GM18868 (cell line): ENCODE measurements around the gene ABCA8.
A peak's percentile ranks its signal among the peaks of the same experiment; 100 is the strongest.
"Not testable (repeated sequence)": the region's sequence is repeated elsewhere in the genome, so short reads cannot be mapped to it uniquely, and the experiment has no call there.

Experiments
- ATAC-seq: cut with Tn5 transposase; IDR thresholded peaks from one replicate; pipeline ENCODE4 v1.9.1; 2021; ENCODE audit warnings: mild to moderate bottlenecking, moderate library complexity; ENCODE audit not compliant: unreplicated experiment

Gene ABCA8

DNA sequence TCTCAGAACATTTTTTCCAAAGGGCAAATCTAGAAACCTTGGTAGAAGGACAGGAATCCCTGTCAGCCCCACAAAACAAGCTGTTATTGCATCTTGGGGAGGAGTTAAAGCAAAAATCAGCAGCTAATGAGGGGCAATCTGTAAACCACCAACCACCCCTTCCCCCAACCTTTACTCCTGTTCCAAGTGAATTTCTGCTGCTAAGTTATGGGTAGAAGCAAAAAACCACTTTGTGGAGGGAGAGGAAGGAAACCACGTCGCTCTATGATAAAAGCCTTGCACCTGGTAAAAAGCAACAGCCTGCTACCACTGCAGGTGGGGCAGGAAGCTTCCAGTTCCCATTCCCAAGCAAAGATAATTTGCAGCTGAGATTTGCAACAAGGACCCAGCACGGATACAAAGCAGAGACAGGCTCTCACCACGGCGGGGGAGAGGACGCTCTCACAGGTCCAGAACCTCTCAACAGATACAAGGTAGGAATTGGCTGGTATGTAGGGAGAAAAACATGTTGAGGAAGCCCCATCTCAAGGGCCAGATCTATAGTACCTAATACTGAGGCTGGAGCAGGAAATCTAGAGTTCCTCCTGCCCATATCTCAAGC lies 10.7 kb downstream of the ABCA8 start:
- no peak for ATAC-seq

DNA sequence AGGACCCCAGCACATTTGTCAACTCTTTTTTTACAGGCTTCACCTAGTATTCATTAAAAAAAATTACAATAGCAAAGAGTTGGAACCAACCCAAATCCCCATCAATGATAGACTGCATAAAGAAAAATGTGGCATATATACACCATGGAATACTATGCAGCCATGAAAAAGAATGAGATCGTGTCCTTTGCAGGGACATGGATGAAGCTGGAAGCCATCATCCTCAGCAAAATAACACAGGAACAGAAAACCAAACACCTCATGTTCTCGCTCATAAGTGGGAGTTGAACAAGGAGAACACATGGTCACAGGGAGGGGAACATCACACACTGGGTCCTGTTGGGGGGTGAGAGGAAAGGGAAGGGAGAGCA lies 11.4 kb downstream of the ABCA8 start:
- ATAC-seq, result not testable (repeated sequence)

DNA sequence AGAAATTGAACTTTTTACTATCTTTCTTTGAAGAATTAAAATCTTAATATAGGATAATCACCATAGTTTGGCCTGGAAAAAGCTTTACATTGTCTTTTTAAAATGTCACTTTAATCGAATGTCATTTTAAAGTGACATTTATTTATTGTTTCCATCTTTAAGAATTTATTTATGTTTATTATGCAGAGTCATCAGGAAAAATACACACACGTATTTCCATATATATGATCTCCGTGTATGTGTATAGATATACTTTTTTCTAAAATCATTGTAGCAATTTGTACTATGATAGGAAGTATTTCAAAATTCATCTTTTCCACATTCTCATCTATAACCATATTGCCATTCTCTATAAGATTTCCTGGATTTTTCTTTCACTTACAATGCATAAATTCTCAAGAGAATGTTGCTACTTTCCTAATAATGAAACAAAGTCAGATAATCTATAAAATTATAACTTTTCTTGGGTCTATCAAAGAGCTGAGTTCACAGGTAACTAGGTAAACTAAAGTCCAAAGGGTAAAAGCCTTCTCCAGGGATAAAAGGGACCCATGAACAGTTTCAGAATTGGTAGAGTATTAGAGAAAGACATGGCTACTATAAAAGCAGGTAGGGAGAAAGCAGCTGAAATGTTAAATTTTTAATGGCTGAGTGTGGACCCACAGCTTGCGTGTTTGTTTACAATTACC lies 11.9 kb downstream of the ABCA8 start:
- no peak for ATAC-seq

DNA sequence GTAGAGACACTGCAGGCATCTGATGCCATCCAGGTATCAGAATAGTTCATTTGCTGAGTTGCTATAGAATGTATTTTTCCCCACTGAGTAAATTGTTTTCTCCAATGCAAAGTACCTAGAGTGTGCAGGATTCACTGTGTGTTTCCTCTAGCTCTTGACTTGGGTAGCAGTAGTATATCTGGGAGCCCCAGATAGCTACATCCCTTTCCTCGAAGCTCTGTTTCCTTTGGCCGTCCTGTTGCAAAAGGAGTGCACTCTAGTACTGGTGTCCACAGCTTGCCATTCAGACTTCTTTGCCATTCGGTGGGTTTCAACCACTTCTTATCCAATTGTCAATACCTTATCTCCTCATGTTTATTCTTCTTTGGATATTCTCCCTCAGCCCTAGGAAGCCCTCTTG lies 12.8 kb downstream of the ABCA8 start:
- no peak for ATAC-seq

DNA sequence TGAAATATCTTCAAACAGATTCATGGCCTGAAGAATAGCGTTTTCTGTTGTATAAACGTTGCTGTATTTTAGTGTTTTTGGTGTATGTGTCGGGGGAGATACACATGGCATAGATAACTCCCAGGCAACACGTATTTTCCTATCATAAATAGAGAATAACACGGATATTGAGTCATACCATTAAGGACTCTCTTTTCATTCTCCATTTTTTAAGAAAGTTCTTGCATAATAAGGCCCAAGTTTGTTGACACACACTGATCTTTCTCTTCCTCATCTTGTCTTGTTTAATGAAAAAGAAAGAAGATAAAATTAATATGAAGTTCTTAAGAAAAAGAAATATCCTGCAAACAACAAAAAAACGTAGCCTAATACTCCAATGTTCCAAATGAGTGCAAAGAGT lies 13.4 kb downstream of the ABCA8 start:
- no peak for ATAC-seq

DNA sequence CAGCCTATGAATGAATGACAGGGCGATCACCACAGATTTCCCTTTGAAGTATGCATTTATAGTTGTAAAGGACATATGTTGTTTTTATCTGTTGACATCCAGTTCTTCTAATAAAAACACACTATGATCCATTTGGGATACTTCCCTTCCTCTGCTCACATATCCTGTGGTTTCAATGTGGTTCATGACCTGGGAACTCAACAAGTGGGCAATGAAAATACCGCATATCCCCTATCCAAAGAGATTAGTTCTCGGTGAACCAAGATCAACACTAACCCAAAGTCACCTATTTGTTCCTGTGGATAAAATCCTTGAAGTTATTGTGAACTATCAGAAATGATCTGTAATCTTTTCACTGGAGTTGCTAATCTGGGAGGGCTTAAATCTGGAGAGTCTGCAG lies 16.0 kb downstream of the ABCA8 start:
- no peak for ATAC-seq

DNA sequence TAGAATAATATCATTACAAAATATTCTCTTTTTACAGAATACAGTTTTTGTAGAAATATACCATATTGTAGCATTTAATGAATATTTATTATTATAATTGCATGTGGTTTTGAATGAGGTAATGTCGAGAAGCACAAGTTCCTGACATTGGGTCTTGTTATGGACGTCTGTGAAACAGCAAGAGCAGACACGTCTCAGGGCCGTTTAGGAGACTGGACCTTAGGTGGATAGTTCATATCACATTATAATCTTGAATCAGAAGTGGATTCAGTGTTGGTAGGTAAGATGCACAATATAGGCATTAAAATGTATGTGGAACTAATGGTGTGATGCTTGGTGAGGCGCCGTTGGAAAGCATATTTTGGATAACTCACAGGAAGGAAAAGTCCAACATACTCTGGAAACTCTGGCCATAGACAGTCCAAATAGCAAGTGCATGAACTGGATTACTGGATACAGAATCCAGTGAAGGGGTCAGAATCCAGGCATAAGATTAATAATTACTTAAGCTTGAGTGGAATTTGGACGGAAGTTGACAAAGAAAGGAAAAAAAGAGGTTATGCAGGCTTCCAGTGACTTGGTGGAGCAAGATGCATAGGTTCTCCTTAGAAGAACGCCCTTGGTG lies 17.2 kb downstream of the ABCA8 start:
- no peak for ATAC-seq

DNA sequence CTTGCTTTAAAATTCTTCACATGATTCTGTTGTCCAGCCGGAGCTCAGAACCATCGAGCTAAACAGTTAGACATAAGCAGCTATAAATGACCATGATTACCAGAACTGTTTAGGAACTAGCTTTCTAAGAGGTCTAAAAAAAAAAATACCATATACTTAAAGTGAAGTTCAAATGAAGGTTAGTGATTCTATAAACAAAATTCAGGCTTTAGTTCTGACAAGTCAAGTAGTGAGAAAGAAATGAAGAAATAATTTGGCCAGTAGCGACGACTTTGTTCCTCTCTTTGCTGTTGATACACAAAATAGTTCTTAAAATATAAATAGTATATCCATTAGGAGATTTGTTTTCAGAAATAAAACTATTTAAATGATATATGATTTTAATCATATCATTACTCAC lies 27.7 kb downstream of the ABCA8 start:
- no peak for ATAC-seq

DNA sequence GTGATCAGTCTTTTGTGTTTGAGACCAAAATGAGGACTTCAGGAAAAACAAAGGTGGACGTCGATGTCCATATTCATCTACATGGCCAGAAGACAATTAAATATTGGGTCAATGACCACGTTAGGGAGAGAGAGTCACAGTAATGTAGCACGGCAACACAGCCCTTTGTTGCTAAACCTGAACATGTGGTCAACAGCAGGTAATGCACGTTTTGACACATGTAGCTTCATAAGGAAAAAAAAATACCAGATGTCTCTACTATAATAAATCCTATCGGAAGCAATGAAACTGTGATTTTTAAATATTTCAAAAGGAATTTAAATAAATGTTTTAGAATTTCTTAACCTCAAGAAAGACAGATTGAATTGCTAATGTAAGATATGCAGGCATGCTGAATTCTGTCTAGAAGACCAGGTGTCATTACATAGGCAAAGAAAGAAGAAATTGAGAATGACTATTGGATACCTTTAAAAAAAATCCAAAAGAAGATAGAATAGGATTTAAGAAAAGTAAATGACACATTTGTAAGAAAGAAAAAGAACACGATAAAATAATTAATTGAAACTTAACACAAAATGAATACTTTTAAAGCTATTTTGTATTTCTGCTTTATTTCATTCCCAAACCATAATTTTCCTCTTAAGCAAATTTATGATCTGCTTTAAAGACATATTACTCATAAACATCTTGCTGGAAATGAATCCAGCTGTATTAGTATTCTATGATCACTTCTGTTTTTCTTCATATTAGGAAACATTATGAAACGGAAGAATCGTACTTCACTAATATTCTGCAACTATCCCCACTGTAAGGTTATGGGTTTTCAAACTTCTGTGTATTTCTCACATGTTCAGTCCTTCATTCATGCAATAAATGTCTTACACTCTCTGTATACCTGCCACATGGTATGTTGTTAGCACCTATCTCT lies 30.1 kb downstream of the ABCA8 start:
- ATAC-seq, result no peak

DNA sequence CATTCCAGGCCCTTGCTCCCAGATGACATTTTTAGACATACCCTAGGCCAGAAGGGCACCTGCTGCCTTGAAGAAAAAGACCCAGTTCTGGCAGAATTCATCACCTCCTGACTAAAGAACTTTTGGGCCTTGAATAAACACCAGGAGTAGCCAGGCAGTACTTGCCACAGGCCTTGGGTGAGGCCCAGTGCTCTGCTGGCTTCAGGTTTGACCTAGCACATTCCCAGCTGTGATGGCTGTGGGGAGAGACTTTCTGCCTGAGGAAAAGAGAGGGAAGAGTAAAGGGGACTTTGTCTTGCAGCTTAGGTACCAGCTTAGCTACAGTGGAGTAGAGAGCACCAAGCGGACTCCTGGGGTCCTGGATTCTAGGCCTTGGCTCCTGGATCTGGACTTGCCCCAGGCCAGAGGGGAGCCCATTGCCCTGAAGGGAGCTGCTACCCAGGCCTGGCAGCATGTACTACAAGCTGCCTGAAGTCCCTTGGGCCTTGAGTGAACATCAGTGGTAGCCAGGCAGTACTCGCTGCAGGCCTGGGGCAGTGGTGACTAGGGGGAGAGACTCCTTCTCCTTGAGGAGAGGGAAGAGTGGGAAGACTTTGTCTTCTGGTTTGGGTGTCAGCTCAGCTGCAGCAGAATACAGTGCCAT lies 44.3 kb downstream of the ABCA8 start:
- no peak for ATAC-seq

DNA sequence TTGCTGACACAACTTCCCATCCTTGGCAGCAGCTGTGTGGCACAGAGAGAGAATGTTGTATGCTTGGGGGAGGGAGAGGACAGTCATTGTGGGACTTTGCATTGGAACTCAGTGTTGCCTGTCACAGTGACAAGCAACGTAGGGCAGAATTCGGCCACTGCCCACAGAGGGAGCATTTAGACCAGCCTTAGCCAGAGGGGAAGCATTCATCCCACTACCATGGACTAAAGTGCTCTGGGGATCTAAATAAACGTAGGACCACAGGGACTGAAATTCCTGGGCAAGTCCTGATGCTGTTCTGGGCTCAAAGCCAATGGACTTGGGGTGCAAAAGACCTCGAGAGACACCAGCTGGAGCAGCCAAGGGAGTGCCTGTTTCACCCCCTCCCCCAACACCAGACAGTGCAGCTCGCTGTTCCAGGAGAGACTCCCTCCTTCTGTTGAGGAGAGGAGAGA lies 44.9 kb downstream of the ABCA8 start:
- ATAC-seq, result no peak

DNA sequence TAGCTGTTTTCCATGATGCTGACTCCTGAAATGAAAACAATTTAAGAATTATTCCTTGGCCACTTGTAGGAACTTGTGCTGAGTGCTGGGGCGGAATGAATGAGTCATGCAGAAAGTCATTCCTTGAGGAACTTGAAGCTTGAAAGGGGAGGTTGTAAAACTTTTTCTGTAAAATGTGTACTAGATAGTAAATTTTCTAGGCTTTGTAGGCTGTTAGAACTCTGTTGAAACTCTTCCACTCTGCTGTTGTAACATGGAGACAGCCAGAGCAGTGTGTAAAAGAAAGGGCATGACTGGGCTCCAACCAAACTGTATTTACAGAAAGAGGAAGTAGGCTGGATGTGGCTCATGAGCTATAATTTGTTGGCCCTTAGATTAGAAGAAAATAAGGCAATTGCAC lies 46.1 kb downstream of the ABCA8 start:
- ATAC-seq, result peak; percentile 76

DNA sequence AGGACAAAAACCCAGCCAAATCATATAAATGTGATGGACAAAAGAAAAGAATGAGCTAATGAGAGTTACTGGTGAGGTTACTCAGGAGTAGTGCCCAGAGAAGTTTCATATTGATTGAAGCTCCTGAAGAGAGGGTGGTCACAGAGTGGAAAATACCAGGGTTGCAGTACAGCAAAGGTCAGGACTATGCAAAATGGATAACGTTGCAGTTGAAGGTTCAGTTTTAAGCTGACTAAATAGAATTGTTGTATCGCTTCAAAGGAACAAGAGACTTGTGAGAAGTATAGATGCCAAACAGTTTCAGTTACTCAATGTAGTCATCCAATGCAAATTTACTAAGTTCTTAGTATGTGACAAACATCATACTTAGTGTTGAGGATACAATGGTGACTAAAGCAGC lies 47.1 kb downstream of the ABCA8 start:
- peak; percentile 73 for ATAC-seq

DNA sequence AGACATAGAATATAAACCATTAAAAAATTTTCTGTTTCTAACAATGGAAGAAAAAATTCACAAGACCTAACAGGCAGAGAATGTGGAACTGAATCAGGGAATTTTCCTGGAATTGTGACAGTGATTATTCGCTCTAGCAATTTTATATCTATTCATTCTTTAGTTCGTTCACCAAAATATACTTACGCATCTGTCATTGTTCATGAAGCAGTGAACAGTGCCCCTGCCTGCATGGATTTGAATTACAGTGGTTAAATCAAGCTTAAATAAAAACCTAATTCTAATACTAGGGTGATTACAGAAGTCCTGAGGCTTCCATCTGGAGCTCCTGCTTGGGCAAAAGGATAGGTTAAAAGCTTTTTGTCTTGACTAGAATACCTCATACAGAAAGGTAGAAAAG lies 48.6 kb downstream of the ABCA8 start:
- no peak for ATAC-seq

DNA sequence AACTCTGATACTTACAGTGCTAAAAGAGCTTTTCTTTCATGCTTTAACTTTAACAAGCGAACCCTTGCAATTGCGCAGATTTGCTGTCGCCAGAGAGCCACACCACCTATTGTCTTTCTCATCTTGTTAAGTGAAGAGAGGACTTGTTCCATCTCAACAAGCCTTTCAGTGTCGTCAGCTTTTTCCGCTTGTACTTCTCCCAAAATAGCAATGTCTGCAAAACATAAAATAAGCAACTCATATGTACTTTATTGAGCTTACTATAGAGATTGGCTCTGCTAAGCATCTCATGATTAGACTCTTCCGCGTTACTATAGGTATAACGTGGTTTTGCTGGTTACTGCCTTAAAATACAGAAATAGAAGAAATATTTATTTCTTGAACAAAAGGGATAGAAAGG lies 51.9 kb downstream of the ABCA8 start:
- ATAC-seq, result no peak

DNA sequence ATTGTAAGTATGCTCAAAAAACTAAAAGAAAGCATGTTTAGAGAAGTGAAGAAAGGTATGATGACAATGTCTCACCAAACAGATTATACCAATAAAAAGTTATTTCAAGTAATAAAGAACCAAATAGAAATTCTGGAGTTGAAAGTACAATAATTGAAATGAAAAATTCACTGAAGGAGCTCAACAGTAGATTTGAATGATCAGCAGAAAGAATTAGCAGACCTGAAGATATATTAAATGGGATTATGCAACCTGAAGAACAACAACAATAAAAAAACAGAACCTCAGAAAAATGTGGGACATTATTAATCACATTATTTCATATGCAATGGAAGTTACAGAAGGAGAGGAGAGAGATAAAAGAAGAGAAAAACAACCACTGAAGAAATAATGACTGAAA lies 57.6 kb downstream of the ABCA8 start:
- no peak for ATAC-seq

DNA sequence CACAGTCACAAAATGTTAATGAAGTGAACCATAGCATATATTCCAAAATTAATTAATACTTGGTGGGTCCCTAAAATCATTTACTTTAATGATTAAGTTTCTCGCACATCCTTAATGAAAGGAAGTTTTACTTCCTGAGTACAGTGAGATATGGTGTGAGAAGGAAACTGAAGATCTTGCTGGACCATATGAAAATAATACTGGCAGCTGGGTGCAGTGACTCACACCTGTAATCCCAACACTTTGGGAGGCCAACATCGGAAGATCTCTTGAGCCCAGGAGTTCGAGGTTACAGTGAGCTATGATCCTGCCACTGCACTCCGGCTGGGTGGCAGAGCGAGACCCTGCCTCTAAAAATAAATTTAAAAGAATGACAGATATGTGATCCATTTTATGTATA lies 62.5 kb downstream of the ABCA8 start:
- ATAC-seq, result no peak

DNA sequence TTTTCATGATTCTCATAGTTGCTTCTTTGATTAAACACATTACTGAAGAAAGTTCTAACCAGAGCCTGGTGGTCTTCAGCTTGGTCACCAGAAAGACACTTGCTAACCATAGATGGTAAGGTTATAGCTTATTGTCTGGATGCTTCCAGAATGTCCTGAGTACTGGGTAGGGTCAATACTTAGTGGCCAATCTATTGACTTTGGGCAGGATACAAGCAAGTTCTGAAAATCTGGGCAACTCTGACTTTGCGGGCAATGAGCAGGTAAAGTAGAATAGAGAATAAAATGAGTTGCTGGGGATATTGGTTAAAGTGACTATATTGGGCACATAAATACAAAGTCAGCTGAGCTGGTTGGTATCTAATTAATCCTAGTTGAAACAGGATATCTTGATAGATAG lies 63.0 kb downstream of the ABCA8 start:
- no peak for ATAC-seq

DNA sequence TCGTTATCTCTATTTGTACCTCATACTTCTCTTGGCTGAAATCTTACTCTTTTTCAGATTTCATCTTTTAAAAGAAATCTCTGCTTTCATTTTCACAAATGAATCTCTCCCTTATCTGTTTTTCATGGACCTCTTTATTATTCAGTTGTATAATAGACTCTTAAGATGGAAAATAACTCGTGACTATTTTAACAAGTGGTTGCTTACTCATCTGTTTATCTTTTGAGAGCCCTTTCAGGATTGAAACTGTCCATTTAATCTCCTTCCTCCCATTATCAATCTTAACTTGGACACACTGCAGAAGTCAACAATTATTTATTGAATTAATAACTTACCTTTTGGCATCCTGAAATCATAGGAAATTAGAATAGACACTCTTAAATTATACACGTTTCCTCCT lies 68.8 kb downstream of the ABCA8 start:
- ATAC-seq, result no peak

DNA sequence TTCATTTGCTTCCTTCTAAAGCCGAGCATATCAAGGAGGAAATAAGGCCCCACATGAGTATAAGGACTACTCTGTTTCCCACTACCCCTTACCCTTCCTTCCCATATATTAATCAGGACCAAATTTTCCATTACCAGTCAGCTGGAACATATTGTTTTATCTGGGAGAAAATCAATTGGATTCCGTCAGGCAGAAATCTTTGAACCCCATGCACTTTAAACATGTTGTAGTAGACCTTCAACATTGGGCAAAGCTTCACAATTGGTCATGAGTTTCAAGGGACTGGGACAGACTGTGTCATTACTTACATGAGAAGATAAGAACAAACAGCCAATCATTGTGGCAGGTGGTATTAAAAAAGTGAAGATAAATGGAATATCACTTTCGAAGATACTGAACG lies 70.3 kb downstream of the ABCA8 start:
- ATAC-seq, result no peak
